Activated CD8-positive, alpha-beta memory T cell treated with anti-CD3 and anti-CD28 coated beads, Interleukin-2, amount 10 ng/mL, durations not matched to agents 7 days and 5 days (primary cell): Measurements from ENCODE around the gene MCM5. TPM values are rescaled to one million over a fixed set of nuclear protein-coding genes. Genes with fewer than 3 reads are reported as not detected.
A peak's percentile ranks its signal among the peaks of the same experiment; 100 is the strongest.
"Not testable (repeated sequence)": the region's sequence is repeated elsewhere in the genome, so short reads cannot be mapped to it uniquely, and the experiment has no call there.

Experiments used
- ATAC-seq: fragments of 150-1000 bp; cut with Tn5 transposase; one replicate; pipeline ENCODE4 v1.10.0; 2021; ENCODE audit warnings: moderate library complexity
- CTCF ChIA-PET: fragments of 350-600 bp; sonication (Branson Sonifier 250); formaldehyde crosslinking; loops from one replicate; lab custom pipeline; 2021; ENCODE audit warnings: antibody characterized with exemption; lab: Charles Lee
- DNase-seq: peaks from one replicate; pipeline ENCODE4 v3.0.0-alpha.2; 2020
- H3K27ac Mint-ChIP-seq: one replicate; pipeline ENCODE4 v1.8.0; 2021; ENCODE audit warnings: mild to moderate bottlenecking, mixed read lengths
- H3K27me3 Mint-ChIP-seq: one replicate; pipeline ENCODE4 v1.8.0; 2021; ENCODE audit warnings: mixed read lengths
- H3K36me3 Mint-ChIP-seq: one replicate; pipeline ENCODE4 v1.8.0; 2021; ENCODE audit warnings: mild to moderate bottlenecking, mixed read lengths
- H3K4me1 Mint-ChIP-seq: one replicate; pipeline ENCODE4 v1.8.0; 2021; ENCODE audit warnings: mixed read lengths
- H3K4me3 Mint-ChIP-seq: one replicate; pipeline ENCODE4 v1.8.0; 2021; ENCODE audit warnings: mild to moderate bottlenecking, moderate library complexity, mixed read lengths
- H3K9me3 Mint-ChIP-seq: one replicate; pipeline ENCODE4 v1.8.0; 2022; ENCODE audit warnings: low read depth, mixed read lengths
- total RNA-seq, 2 experiments: library from RNA; stranded (reverse); gene quantifications; one replicate each; pipeline ENCODE4 v1.2.3, GENCODE V29; 2021

Gene MCM5
- total RNA-seq, 2 experiments from 2014 or later = 271 to 329 TPM

DNA sequence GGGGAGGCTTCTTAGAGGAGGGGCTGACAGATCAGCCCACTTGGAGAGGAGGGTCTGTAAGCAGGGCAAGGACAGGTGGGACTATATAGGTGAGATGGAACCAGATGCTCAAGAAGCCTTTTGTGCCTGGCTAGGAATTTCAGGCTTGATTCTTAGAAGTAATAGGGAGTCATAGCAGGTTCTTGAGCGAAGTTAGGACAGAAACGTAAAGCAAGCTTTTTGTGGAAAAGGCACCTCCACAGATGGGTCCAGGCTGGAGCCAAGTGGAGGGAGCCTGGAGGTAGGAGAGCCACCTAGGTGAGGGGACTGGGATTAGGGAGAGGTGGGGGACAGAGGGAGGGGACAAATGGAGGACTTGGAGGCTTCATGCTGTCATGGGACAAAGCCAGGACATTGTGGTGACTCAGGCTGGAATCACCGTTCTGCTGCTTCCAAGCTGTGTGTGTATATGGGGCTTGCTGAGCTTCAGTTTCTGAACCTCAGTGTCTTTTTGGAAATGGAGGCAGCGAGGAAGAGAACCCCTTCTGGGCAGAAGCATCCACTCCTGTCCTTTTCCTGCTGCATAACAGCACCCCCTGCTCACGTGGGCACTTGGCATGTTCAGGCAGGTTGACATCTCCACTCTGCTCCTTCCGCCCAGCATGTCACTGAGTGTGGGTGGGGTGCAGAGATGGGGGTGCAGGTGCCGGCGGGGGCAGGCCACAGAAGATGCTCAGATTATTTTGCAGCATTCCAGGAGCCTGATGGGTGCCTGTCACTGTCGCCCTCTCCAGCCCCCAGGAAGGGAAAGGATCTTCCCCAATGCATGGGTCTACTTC, 58.0 kb downstream of the MCM5 start:
- Mint-ChIP-seq H3K9me3 (no peaks in the 10 kb centered on the region), H3K36me3 (peaks cover 1% of the 10 kb centered on the region), H3K4me1 (no peaks in the 10 kb centered on the region), H3K4me3 (no peak overlapping the region), H3K27ac (no peak overlapping the region), H3K27me3 (no peaks in the 10 kb centered on the region)
- DNase-seq = no peak
- no peak for ATAC-seq
- CTCF ChIA-PET = interaction anchor here (0.6 kb wide), 1 partner anchor 493 kb away, joined by 3 read pairs; no protein-coding TSS in a partner anchor

DNA sequence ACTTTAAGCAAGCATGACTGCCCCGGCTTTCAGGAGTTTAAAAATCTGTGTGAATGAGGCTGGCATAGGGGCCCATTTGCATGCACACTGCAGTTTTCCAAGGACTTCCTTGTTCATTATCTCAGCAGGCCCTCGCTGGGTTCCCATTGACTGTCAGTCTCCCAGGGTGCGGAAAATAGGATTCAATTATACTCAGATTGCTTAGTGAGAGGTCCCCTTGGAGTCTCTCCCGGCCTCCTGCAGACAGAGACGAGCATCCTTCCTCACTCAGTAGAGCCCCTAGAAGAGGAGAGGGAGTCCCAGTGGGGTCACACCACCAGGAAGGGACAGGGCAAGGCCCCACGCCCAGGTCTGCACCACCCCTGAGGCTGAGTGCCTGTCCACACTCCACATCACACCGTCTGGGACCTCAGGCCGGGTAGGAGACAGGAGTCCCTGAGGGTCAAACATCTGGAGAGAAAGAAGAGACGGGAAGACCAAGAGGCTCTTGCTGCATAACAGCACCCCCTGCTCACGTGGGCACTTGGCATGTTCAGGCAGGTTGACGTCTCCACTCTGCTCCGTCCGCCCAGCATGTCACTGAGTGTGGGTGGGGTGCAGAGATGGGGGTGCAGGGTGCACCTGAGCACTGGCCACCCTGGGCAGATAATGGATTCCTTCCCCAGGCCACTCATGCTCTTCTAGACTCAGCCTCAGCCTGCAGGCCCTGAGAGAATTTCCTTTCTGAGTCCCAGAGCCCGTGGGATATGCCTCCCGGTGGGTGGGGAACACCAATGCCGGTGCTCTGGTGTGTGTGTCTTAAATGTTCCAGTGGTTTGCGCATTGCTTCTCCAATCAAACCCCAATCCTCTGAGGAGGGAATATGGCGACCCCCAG, 58.8 kb downstream of the MCM5 start:
- H3K36me3 Mint-ChIP-seq = peaks cover 6% of the 10 kb centered on the region
- no peak overlapping the region for H3K4me3 Mint-ChIP-seq
- no peak overlapping the region for H3K27ac Mint-ChIP-seq
- no peak for DNase-seq
- H3K9me3 Mint-ChIP-seq = no peaks in the 10 kb centered on the region
- no peaks in the 10 kb centered on the region for H3K27me3 Mint-ChIP-seq
- no peak for ATAC-seq
- CTCF ChIA-PET = no interaction called here
- H3K4me1 Mint-ChIP-seq = no peaks in the 10 kb centered on the region

DNA sequence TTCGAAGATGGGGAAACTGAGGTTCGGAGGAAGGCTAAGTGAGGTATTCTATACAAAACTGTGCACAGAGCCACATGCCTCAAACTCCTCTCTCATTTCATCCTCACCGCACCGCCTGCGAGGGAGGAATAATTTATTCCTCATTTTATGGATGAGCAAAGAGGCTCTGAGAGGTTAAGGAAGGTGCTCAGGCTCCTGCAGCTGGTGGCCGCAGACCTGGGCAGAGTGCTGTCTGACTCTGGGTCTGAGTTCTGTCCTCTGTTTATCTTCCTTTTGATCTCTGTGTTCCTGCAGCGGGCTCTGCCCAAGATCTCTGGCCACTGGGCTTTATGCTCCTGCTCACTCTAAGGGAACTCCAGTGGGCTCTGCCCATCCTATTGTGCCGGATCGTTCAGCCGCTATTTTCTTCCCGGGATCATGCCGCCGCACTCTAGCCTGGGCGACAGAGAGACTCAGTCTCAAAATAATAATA, 59.5 kb downstream of the MCM5 start:
- no peak overlapping the region for H3K27ac Mint-ChIP-seq
- no peaks in the 10 kb centered on the region for H3K27me3 Mint-ChIP-seq

DNA sequence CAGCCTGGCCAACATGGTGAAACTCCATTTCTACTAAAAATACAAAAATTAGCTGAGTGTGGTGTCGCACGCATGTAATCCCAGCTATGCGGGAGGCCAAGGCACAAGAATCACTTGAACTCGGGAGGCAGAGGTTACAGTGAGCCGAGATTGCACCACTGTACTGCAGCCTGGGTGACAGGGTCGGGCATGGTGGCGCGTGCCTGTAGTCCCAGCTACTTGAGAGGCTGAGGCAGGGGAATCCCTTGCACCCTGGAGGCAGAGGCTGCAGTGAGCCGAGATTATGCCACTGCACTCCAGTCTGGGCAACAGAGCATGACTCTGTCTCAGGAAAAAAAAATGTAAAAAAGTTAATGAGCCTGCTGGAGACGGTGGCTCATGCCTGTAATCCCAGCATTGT, 60.0 kb downstream of the MCM5 start:
- CTCF ChIA-PET, H3K27ac Mint-ChIP-seq, H3K27me3 Mint-ChIP-seq, H3K4me3 Mint-ChIP-seq, H3K4me1 Mint-ChIP-seq, ATAC-seq, DNase-seq, H3K36me3 Mint-ChIP-seq, H3K9me3 Mint-ChIP-seq: not testable (repeated sequence)

More for the DNA sequence above, 59.5 kb downstream of the MCM5 start:
- ATAC-seq = no peak
- peaks cover 6% of the 10 kb centered on the region for H3K36me3 Mint-ChIP-seq
- no peaks in the 10 kb centered on the region for H3K4me1 Mint-ChIP-seq
- H3K4me3 Mint-ChIP-seq = no peak overlapping the region
- DNase-seq = no peak
- CTCF ChIA-PET = no interaction called here
- H3K9me3 Mint-ChIP-seq = no peaks in the 10 kb centered on the region

DNA sequence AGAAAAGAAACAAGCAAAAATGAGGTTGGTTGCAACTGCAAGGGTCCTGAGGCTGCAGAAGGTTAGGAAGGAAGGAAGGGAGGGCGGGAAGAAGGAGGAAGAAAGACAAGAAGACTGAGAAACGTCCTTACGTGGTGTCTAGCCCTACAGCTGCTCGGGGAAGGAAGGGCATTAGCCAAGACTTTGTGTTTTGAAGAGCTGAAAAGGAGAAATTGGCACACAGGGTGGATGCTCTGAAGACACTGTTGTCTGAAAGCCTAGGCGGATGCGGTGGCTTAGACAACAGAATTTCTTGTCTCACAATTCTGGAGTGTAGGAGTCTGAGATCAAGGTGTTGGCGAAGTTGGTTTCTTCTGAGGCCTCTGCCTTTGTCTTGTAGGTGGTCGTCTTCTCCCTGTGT, 60.7 kb downstream of the MCM5 start:
- H3K9me3 Mint-ChIP-seq = no peaks in the 10 kb centered on the region
- no peaks in the 10 kb centered on the region for H3K27me3 Mint-ChIP-seq
- DNase-seq (no peak), ATAC-seq (no peak)
- peaks cover 6% of the 10 kb centered on the region for H3K36me3 Mint-ChIP-seq
- no peaks in the 10 kb centered on the region for H3K4me1 Mint-ChIP-seq
- CTCF ChIA-PET = no interaction called here
- H3K4me3 Mint-ChIP-seq = no peak overlapping the region
- no peak overlapping the region for H3K27ac Mint-ChIP-seq

DNA sequence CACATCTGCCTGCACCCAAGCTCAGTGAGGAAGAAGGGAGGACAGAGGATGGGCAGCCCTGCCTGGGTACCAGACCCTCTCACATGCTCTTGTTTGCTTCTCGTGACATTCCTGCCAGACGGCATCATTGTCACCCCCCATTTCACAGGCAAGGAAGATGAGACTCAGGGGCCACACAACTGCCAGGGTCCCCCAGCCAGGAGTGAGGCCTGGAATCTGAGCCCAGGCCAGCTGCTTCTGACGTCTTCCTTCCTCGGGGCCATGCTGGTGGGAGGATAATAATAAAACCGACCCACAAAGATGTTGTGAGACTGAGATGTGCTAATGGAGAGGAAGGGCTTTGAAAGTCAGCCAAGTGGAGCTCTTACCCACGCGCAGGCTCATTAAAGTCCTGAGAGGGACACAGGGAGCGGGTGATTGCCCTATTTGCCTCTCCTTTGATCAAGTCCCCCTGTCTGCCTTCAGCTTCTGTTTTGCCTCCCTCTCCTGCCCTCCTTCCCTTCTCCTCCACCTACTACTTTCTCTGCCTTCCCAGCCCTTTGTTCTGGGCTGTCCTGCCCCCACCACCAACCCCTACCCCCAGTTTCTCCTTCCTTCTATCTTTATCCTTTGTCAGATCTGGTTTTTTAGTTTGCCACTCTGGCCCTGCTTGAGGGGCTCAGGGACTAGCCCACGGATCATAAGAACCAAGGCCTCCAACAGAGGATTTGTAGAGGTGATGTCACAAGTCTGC, 62.7 kb downstream of the MCM5 start:
- H3K27ac Mint-ChIP-seq = no peak overlapping the region
- H3K4me1 Mint-ChIP-seq = no peaks in the 10 kb centered on the region
- no peaks in the 10 kb centered on the region for H3K9me3 Mint-ChIP-seq
- H3K27me3 Mint-ChIP-seq = no peaks in the 10 kb centered on the region
- ATAC-seq (no peak), DNase-seq (no peak)
- H3K36me3 Mint-ChIP-seq = peaks cover 7% of the 10 kb centered on the region
- H3K4me3 Mint-ChIP-seq = no peak overlapping the region
- CTCF ChIA-PET = no interaction called here

DNA sequence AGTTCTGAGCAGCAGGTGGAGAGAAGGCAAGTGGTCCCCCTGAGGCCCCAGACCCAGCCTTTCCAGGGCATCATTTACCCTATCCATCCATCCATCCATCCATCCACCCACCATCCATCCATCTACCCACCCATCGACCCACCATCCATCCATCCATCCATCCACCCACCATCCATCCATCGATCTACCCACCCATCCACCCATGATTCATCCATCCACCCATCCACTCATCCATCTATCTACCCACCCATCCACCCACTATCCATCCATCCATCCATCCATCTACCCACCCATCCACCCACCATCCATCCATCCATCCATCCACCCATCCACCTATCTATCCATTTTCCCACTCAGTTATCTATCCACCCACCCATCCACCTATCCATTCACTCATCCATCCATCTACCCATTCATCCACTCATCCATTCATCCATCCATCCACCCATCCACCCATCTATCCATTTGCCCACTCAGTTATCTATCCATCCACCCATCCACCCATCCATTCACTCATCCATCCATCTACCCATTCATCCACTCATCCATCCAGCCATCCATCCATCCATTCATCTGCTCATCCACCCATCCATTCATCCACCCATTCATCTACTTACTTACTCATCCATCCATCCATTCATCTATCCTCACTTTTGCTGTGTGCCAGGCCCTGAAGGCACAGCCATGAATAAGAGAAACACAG, 63.4 kb downstream of the MCM5 start:
- no peak for ATAC-seq
- Mint-ChIP-seq H3K27ac (no peak overlapping the region), H3K4me1 (no peaks in the 10 kb centered on the region), H3K9me3 (no peaks in the 10 kb centered on the region), H3K4me3 (no peak overlapping the region), H3K27me3 (no peaks in the 10 kb centered on the region), H3K36me3 (peaks cover 7% of the 10 kb centered on the region)
- CTCF ChIA-PET = no interaction called here
- DNase-seq = no peak

DNA sequence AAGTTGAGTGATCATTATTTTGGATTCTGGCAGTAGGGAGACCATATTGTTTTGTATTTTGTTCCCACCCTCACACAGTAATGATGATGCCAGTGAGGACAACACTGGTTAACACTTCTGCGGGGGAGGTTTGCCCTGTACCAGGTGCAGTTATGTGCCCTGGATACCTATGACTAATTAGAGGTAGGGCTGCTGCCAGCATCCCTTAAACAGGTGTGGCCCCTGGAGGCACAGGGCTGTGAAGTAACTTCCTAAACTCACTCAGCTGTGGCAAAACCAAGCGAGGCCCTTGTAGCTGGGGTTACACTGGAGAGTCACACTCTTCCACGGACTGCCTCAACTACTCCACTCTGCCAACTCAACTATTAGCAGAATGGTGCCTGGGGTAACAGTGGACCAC, 64.5 kb downstream of the MCM5 start:
- no peaks in the 10 kb centered on the region for H3K9me3 Mint-ChIP-seq
- H3K36me3 Mint-ChIP-seq = peaks cover 7% of the 10 kb centered on the region
- ATAC-seq (no peak), DNase-seq (no peak)
- H3K27ac Mint-ChIP-seq = no peak overlapping the region
- no peaks in the 10 kb centered on the region for H3K27me3 Mint-ChIP-seq
- no peak overlapping the region for H3K4me3 Mint-ChIP-seq
- CTCF ChIA-PET = no interaction called here
- no peaks in the 10 kb centered on the region for H3K4me1 Mint-ChIP-seq

DNA sequence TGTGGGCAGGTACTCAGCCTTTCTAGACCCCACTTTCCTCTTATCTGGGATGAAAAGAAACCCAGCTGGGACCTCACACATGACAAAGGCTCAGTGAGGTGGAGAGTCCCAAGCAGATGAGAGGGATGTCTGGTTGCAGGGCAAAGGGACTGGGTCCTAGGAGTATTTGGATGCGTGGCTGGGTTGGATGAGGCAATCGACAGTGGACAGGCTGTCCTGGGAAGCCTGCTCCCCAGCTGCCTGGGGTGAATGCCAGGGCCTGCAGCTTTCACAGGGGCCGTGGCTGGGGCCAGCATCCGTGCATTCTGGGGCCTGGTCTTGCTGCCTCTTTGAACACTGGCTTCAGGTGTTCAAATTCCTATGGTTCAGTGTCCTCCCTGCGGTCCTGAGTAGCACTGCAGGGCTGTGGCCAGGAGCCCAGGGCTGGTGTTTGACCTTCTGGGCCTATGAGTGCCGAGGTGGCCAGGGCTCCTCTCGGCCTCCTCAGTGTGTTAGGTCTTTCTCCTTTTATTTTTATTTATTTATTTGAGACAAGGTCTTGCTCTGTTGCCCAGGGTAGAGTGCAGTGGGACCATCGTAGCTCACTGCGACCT, 65.3 kb downstream of the MCM5 start:
- CTCF ChIA-PET = no interaction called here
- ATAC-seq (no peak), DNase-seq (no peak)
- Mint-ChIP-seq H3K4me1 (no peaks in the 10 kb centered on the region), H3K4me3 (no peak overlapping the region), H3K27ac (no peak overlapping the region), H3K36me3 (peaks cover 7% of the 10 kb centered on the region), H3K9me3 (no peaks in the 10 kb centered on the region), H3K27me3 (no peaks in the 10 kb centered on the region)

DNA sequence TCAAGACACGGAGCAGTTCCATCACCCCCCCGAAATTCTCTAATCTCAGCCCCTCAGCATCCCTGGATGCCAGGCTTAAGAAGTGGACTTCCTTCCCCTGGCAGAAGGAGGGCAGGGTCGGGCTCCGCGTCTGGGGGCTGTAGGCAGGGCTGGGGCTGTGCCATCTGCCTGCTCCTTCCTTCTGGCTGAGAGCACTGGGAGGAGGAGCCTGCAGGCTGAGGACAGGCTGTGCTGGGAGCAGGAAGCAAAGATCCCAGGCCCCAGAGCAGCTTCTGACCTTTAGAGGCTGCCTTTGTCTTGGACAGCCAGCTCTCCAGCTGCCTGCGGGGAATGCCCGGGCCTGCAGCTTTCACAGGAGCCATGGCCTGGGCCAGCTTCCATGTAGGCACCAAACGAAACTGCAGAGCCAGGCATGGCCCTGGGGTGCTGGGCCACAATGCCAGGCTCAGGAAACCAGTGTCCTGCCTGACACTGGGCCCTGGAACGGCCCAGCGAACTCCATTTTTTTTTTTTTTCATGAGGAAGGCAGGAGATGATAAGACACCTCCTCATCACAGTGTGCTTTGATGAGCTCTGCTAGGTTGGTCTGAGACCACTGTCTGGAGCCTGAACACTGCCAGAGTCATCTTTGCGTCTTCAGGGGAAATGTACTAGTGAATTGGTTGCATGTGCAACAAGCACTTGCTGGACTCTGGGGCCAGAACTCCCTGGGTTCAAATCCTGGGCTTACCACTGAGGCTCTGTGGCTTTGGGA, 67.9 kb downstream of the MCM5 start:
- H3K36me3 Mint-ChIP-seq = peaks cover 20% of the 10 kb centered on the region
- CTCF ChIA-PET = no interaction called here
- H3K9me3 Mint-ChIP-seq = no peaks in the 10 kb centered on the region
- no peaks in the 10 kb centered on the region for H3K27me3 Mint-ChIP-seq
- no peaks in the 10 kb centered on the region for H3K4me1 Mint-ChIP-seq
- DNase-seq (no peak), ATAC-seq (no peak)
- H3K27ac Mint-ChIP-seq = no peak overlapping the region
- H3K4me3 Mint-ChIP-seq = no peak overlapping the region

DNA sequence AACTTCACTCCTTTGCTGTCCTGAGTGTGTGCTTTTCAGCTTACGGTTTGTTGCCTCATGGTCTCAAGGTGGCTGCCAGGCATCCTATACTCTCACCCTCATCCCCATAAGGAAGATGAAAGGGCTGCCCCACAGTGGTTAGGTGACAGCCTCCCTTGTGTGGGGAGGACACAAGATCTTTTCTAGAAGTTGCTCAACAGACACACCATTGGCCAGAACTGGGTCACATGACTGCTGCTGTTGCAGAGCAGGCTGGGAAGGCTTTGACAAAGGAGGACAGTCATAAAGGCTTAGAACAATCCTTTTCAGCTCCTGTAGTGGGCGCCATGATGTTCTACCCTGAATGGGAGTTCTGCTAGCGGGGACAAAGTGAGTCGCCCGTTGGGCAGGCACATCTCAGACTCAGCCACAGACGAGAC, 71.0 kb downstream of the MCM5 start:
- CTCF ChIA-PET = interaction anchor here (1.4 kb wide), 1 partner anchor 112 kb away, joined by 4 read pairs; no protein-coding TSS in a partner anchor
- DNase-seq = no peak
- Mint-ChIP-seq H3K27me3 (no peaks in the 10 kb centered on the region), H3K9me3 (no peaks in the 10 kb centered on the region), H3K27ac (no peak overlapping the region), H3K4me1 (no peaks in the 10 kb centered on the region), H3K4me3 (no peak overlapping the region), H3K36me3 (peaks cover 15% of the 10 kb centered on the region)
- ATAC-seq = peak; percentile 23

DNA sequence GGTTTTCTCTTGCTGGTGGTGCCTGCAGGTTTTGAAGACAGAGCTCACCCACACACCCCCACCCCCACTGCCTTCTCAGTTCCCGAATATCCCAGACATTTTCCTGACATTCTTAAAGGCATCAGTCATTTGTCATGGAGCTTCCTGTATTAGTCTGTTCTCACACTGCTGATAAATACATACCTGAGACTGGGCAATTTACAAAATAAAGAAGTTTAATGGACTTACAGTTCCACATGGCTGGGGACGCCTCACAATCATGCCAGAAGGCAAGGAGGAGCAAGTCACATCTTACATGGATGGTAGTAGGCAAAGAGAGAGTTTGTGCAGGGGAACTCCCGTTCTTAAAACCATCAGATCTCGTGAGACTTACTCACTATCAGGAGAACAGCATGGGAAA, 71.6 kb downstream of the MCM5 start:
- not testable (repeated sequence) for DNase-seq, H3K9me3 Mint-ChIP-seq, ATAC-seq, H3K27me3 Mint-ChIP-seq, H3K4me1 Mint-ChIP-seq, H3K27ac Mint-ChIP-seq, H3K4me3 Mint-ChIP-seq
- CTCF ChIA-PET = interaction anchor here (1.4 kb wide), 1 partner anchor 111 kb away, joined by 4 read pairs; no protein-coding TSS in a partner anchor
- peaks cover 15% of the 10 kb centered on the region for H3K36me3 Mint-ChIP-seq
